OCI-M2 (cell line): Measurements from ENCODE around the gene ZNF821.
"Not testable (repeated sequence)": the region's sequence is repeated elsewhere in the genome, so short reads cannot be mapped to it uniquely, and the experiment has no call there.

Source experiments
- DNase-seq: peaks from one replicate; lab custom pipeline; 2025; ENCODE audit not compliant: unreplicated experiment; lab: John Stamatoyannopoulos, UW

Gene ZNF821, protein sequence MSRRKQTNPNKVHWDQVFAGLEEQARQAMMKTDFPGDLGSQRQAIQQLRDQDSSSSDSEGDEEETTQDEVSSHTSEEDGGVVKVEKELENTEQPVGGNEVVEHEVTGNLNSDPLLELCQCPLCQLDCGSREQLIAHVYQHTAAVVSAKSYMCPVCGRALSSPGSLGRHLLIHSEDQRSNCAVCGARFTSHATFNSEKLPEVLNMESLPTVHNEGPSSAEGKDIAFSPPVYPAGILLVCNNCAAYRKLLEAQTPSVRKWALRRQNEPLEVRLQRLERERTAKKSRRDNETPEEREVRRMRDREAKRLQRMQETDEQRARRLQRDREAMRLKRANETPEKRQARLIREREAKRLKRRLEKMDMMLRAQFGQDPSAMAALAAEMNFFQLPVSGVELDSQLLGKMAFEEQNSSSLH

DNA sequence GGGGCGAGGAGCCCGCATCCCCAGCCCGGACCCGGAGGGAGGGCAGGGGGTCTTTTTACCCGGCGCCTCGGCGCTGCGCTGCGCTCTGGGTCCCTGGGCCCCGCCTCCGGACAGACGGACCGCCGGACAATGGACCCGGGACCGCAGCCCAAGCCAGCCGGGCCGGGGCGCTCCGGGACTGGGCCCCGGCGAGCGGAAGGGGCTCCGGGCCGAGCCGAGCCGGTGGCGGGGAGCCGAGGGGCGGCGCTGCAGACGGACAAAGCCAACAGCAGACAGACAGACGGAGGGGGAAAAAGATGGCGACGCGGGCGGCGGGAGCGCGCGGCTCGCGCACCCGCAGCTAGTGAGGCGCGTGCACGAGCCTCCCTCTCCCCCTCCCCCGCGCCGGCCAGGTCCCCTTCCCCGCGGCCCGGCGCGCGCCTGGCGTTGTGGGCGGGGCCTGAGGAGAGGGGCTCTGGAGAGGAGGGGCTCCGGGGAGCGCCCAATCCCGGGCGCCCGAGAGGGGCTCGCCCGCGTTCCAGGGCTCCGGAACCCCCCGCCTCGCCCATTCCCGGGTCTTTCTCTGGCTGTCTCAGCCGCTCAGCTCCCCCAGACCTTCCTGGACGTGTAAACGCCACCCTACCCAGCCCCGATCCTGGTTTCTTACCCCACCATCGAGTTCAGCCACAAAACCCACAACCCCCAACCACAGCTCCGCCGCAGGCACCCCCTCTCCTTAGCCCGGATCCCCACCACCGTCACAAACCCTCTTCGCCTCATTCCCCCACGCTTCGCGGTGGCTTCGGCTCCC lies at the start of gene ZNF821:
Gene ZNF821, minus strand, starts transcription at position 334 of the 790 bp plus-strand sequence. CDS start 4,236 bp downstream, outside the sequence.
- no peak for DNase-seq

GRCh38 chr16:71933017-71933416 lies 49.0 kb upstream of the ZNF821 start:
- DNase-seq, result no peak

- no peak for DNase-seq
These were observed 47.6 kb upstream of the ZNF821 start for GRCh38 chr16:71931599-71931998.

DNA sequence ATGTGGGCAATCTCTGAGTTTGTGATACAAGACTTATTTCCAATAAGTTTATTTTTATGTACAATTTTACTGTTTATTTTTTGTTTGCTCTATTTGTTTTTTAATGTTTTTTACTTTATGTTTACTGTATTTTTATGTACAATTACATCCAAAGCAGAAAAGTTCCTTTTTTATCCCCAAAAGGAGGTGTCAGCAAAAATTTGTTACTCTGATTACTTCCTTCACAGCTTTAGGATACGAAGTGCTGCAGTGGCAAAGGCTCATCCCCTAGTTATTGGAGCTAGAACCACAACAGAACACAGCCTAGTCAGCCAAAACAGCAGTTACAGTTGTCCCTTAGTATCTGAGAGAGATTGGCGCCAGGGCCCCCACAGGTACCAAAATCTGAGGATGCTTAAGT lies 47.0 kb upstream of the ZNF821 start:
- no peak for DNase-seq

DNA sequence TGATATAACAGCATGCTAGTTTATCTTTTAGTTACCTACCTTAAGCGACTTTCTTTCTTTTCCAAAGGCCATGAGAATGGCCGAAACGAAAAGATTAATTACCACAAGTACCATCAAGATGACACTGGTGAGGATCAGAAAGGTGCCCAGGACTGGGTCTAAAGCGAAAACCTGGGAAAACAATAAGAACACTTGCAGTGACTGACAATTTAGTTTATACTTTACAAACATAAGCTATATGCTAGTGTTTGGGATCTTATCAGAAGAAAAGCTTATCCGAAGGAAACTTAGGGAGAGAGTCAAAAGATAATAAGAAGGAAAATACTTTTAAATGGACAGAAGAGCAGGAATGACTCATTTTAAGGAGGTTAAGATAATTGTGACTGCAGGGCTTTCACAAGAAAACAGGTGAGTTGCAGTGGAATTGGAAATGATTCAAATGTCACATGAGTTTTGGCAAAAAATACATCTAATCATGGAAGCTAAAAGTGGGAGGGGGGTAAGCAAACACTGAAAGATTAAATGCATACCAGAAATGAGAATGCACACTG lies 46.1 kb upstream of the ZNF821 start:
- DNase-seq, result no peak

DNA sequence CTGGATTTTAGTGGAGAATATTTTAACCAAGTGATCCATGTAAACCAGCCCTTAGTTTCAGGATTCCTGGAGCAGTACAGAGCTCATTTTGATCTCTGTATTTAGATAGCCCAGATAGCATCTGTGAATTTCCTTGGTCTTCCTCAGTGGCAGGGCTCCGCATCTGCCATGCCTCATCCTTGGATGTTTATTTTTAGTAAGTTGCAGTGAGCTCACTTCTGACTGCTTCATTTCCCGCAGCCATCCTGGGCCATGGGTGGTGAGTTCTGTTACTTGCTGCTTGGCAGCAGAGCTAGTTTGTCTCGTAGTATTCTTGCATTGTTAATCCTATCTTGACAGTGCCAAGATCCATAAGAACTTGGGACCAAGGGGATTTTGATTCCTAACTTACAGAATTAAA lies 45.1 kb upstream of the ZNF821 start:
- no peak for DNase-seq

GRCh38 chr16:71927787-71928186 lies 43.8 kb upstream of the ZNF821 start:
- no peak for DNase-seq

DNA sequence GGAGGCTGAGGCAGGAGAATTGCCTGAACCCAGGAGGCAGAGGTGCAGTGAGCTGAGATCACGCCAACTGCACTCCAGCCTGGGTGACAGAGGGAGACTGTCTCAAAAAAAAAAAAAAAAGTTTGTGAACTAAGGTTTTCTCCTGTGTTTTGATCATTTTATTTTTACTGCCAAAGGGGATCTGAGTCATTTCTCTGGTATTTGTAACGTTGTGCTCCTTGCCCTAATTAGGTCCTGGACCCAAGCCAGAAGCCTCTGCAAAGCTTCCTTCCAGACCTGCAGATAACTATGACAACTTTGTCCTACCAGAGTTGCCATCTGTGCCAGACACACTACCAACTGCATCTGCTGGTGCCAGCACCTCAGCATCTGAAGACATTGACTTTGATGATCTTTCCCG lies 43.4 kb upstream of the ZNF821 start:
- no peak for DNase-seq

DNA sequence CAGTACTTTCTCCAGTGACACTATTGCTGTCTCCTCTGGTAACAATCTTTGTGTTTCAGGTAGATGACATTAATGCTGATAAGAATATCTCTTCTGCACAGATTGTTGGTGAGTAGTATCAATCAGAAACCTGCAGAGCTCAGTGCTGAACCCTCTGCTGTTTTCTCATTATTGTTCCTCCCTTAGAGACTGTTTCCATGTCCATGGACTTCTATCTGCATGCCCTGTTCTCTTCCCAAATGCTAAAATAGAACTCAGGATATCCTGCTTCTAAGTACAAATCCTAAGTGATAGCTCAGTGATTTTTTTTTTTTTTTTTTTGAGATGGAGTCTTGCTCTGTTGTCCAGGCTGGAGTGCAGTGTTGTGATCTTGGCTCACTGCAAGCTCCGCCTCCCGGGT lies 40.7 kb upstream of the ZNF821 start:
- no peak for DNase-seq

DNA sequence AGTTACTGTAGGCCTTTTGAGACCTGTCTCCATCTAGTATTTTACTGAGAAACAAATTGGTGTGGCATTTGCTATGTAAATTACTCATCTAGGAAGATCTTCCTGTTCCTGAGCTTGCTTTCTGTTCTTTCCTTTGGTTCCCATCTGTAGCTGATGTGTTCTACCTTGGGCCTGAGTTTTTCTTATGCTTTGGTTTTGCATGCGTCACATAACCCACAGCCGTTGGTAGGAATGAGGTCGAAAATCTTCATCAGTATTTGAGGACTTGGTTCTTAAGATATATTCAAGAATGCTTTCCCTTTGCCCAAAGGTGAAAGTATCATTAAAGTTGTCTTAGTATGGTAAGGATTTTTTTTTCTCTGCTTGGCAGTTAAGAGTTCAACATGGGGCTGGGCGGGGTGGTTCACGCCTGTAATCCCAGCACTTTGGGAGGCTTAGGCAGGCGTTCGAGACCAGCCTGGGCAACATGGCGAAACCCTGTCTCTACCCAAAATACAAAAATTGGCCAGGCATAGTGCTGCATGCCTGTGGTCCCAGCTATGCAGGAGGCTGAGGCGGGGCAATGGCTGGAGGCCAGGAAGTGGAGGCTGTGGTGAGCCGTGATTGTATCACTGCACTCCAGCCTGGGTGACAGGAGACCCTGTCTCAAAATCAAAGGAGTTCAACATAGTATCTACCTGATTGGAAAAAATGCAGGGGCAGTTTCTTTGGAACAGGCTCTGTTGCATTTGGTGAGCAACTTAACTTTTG lies 40.1 kb upstream of the ZNF821 start:
- no peak for DNase-seq

GRCh38 chr16:71920658-71921057 lies 36.7 kb upstream of the ZNF821 start:
- no peak for DNase-seq

DNA sequence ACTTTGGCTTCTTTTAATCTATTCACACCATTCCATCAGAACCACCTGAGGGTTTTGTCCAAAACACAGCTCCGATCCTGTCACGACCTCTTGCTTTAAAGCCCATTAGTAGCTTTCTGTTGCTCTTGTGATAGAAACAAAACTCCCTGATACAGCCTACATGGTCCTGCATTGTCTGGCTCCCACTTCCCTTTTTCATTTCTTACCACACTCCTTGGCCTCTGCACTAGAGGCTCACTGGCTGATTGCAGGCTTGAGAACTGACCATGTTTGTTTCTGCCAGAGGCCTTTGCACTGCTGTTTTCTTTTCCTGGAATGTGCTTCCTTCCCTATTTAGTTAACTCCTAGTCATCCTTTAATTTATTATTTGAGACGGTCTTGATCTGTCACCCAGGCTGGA lies 35.1 kb upstream of the ZNF821 start:
- DNase-seq, result no peak

DNA sequence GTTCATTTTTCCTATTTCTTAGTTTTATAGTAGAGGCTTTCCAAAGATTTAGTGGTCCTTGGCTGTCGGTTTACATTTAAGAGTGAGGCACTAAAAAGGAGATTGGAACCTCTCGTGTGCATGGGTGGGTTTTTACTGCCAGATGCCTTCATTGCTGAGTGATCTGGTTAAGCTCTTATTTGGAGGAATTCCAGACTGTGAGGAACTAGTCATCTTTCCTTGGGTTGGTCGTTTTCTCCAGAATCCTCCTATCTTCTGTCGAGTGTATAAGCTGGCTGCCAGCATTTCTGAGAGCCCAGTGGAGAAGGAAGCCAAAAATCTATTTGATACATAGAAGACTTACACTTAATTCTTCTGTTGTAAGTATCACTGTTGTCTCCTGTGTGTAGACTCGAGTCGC lies 33.9 kb upstream of the ZNF821 start:
- no peak for DNase-seq

- no peak for DNase-seq
These were observed 32.5 kb upstream of the ZNF821 start for GRCh38 chr16:71916397-71916920.

DNA sequence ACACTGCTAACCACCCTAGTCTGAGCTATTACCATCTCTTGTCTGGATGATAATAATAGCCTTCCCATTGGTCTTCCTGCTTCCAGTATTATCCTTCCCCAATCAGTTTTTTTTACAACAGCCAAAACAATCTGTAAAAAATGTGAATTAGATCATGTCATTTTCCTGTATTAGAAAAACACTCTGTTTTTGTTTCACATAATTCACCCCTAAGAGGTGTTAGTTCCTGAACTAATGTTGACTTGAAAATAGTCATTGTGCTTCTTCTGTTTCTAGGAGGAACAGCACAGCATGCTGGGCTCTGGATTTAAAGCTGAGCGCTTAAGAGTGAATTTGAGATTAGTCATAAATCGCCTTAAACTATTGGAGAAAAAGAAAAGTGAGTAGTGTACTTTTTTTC lies 31.4 kb upstream of the ZNF821 start:
- DNase-seq, result no peak

DNA sequence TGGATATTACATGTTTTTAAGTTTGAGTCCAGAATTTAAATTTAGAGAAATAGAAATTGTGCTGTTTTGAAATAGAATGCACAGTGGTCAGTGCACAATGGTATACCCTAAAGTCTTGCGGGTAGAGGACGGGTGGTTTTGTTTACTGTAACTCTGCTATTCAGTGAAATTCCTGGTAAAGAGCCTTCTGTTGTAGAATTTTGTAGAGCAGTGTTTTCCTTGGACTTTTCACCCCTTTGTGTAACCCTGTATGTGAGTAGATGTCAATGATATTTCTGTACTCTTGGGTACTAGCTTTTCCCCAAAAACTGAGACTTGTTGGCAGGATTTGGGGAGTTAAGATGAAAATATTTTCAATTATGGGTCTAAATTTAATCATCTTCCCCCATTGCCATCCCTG lies 30.8 kb upstream of the ZNF821 start:
- no peak for DNase-seq

DNA sequence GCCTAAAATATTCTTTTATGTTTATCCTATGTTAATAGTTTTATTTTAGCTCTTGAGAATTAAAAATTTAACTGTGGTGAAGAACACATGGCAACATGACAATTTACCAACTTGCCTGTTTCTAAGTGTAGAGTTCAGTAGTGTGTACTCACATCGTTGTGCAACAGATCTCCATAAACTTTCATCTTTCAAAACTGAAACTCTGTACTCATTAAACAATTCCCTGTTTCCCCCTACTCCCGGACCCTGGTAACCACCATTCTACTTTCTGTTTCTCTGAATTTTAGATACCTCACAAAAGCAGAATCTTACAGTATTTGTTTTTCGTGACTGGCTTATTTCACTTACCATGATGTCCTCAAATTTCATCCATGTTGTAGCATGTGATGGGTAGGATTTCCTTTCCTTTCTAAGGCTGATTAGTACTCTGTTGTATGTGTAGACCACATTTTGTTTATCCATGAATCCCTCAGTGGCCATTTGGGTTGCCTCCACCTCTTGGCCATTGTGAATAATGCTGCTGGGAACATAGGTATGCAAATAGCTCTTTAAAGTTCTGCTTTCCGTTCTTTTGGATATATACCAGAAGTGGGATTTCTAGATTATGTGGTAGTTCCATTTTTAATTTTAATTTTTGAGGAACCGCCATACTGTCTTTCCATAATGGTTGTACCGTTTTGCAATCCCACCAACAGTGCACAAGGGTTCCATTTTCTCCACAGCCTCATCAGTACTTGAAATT lies 28.7 kb upstream of the ZNF821 start:
- DNase-seq, result no peak

DNA sequence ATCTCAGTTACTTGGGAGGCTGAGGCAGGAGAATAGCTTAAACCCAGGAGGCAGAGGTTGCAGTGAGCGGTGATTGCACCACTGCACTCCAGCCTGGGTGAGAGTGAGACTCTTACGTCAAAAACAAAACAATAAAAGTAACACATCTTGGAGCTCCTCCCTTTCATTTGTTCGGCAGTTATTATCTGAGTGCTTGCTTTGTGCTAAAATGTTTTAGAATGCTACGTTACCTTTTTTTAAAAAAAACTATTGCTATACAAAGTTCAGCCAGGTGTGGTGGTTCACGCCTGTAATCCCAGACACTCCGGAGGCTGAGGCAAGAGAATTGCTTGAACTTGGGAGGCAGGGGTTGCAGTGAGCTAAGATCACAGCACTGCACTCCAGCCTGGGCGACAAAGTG lies 27.1 kb upstream of the ZNF821 start:
- no peak for DNase-seq

GRCh38 chr16:71905765-71906164 lies 21.8 kb upstream of the ZNF821 start:
- not testable (repeated sequence) for DNase-seq

DNA sequence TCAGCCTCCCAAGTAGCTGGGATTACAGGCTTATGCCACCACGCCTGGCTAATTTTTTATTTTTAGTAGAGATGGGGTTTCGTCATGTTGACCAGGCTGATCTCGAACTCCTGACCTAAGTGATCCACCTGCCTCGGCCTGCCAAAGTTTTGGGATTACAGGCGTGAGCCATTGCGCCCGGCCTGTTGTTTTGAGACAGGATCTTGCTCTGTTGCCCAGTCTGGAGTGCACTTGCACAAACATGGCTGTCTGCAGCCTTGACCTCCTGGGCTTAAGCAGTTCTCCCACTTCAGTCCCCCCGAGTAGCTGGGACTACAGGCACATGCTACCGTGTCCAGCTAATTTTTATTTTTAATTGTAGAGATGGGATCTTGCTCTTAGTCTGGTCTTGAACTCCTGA lies 20.3 kb upstream of the ZNF821 start:
- no peak for DNase-seq
